CD1c-positive myeloid dendritic cell (primary cell): ENCODE data around the gene GMIP.
"Not testable (repeated sequence)": the region's sequence is repeated elsewhere in the genome, so short reads cannot be mapped to it uniquely, and the experiment has no call there.

Source experiments
- DNase-seq: peaks from one replicate; pipeline ENCODE4 v3.0.0-alpha.2; 2016; ENCODE audit errors: extremely low spot score

GMIP gene

GRCh38 chr19:19606021-19606420 lies 37.4 kb downstream of the GMIP start:
- no peak for DNase-seq

- DNase-seq: no peak
Observed at GRCh38 chr19:19602713-19603324, 40.6 kb downstream of the GMIP start.

- no peak for DNase-seq
Observed at GRCh38 chr19:19602136-19602712, 41.2 kb downstream of the GMIP start.

GRCh38 chr19:19600793-19601330 lies 42.6 kb downstream of the GMIP start:
- DNase-seq: no peak

GRCh38 chr19:19598728-19599451 lies 44.6 kb downstream of the GMIP start:
- DNase-seq: not testable (repeated sequence)

- peak; percentile 78 for DNase-seq
Observed at GRCh38 chr19:19597809-19598306, 45.6 kb downstream of the GMIP start.

- DNase-seq: peak; percentile 38
Observed at GRCh38 chr19:19595171-19595701, 48.2 kb downstream of the GMIP start.

- peak; percentile 44 for DNase-seq
Observed at GRCh38 chr19:19594381-19594780, 49.1 kb downstream of the GMIP start.

GRCh38 chr19:19592690-19593089 lies 50.8 kb downstream of the GMIP start:
- no peak for DNase-seq

GRCh38 chr19:19591133-19591825 lies 52.2 kb downstream of the GMIP start:
- DNase-seq: peak; percentile 92

GRCh38 chr19:19588546-19588945 lies 54.9 kb downstream of the GMIP start:
- DNase-seq: no peak

GRCh38 chr19:19587771-19588170 lies 55.7 kb downstream of the GMIP start:
- no peak for DNase-seq

GRCh38 chr19:19584356-19584755 lies 59.1 kb downstream of the GMIP start:
- DNase-seq: no peak

- DNase-seq: no peak
Observed at GRCh38 chr19:19582471-19582870, 61.0 kb downstream of the GMIP start.

GRCh38 chr19:19581391-19581790 lies 62.1 kb downstream of the GMIP start:
- DNase-seq: no peak

GRCh38 chr19:19580418-19580817 lies 63.0 kb downstream of the GMIP start:
- DNase-seq: no peak

GRCh38 chr19:19579533-19580361 lies 63.7 kb downstream of the GMIP start:
- DNase-seq: no peak
